GM12873 (cell line): ENCODE data around the gene LIG3.

ENCODE experiments used
- TF ChIP-seq, protein P1 (sequence below): IDR thresholded peaks from 2 replicates; pipeline ENCODE4 v1.5.1; 2012; ENCODE audit warnings: low read depth, mild to moderate bottlenecking, moderate library complexity, low read length, control low read depth; ENCODE audit not compliant: insufficient read depth; ENCODE audit errors: missing control alignments

Gene LIG3

GRCh38 chr17:34991606-34992005, 11.3 kb downstream of the LIG3 start:
- TF ChIP-seq, protein P1, sequence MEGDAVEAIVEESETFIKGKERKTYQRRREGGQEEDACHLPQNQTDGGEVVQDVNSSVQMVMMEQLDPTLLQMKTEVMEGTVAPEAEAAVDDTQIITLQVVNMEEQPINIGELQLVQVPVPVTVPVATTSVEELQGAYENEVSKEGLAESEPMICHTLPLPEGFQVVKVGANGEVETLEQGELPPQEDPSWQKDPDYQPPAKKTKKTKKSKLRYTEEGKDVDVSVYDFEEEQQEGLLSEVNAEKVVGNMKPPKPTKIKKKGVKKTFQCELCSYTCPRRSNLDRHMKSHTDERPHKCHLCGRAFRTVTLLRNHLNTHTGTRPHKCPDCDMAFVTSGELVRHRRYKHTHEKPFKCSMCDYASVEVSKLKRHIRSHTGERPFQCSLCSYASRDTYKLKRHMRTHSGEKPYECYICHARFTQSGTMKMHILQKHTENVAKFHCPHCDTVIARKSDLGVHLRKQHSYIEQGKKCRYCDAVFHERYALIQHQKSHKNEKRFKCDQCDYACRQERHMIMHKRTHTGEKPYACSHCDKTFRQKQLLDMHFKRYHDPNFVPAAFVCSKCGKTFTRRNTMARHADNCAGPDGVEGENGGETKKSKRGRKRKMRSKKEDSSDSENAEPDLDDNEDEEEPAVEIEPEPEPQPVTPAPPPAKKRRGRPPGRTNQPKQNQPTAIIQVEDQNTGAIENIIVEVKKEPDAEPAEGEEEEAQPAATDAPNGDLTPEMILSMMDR: no peak

DNA sequence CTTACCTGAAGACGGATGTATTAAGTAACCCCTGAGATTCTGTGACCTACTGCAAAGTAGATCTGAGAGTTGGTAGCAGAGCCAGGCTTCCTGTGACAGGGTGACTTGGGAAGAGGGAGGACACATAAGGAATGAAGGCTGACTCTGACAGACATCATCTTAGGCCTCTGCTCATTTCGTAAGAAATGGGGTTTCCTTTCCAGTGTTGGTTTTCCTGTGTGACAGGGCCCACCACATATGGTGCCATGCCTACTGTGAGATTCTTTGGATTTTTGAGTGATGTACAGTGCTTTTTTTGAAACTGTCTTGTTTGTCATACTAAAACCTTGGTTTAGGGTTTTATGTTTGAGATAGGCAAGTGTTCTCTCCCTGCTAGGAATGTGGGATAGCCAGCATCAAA, 12.7 kb downstream of the LIG3 start:
- TF ChIP-seq, protein P1: no peak

DNA sequence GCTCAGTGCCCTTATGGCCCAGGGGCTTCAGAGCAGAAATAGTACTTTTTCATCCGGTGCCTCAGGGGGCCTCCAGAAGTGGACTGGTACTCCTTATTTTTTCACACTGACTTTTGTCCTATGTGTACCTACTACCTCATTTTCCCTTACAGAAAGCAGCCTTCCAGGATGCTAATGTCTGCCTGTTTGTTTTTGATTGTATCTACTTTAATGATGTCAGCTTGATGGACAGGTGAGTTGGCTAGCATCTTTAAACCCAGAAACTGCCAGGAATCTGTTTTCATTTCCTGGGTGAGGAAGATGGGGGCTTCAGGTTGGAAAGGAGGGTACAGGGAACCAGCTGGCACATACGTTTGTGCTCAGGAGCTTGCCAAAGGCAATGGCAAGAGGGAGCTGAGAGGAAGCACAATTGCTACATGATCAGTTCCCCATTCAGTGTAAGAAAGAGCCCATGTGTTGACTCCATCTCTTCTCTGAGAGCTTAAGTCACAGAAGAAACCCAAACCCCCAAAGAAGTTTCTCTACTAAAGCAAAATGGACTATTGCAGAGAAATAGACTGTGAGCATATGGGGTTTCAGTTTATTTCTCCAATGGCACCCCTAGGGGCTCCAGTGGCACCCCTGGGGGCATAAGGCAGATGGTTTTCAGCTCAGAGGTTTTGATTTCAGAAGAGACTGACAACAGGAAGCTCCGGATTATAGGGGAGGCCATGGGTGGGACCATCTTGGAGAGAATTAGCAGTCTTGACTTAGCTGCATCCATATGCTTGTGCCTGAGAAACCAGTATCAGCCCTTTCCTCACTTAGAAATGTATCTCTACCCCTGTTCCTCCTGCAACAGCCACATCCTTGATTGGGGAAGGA, 16.3 kb downstream of the LIG3 start:
- TF ChIP-seq, protein P1: no peak

- TF ChIP-seq, protein P1: no peak
These were observed 17.1 kb downstream of the LIG3 start for GRCh38 chr17:34997355-34997862.

DNA sequence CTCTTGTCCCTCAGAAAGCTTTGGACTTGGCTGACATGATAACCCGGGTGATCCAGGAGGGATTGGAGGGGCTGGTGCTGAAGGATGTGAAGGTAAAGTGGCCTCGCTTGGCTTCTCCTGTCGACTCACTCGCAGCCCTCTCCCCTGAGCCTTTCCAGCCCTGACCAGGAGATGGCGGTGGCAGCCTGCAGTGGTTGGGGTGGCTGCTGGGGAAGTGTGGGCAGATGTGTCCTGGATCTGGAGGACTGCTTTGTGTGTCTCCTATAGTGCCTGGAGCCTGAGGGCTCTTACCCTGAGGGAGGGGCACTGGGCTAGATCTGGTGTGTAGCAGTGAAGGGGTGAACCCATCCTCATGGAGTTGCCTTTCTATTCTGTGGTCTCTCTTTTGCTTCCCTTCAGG, 17.9 kb downstream of the LIG3 start:
- TF ChIP-seq, protein P1: peak; percentile 97

GRCh38 chr17:34999456-34999855, 19.1 kb downstream of the LIG3 start:
- TF ChIP-seq, protein P1: no peak

GRCh38 chr17:35001549-35001948, 21.2 kb downstream of the LIG3 start:
- TF ChIP-seq, protein P1: no peak
